Karpas-422 (cell line): ENCODE data around the gene ERBB3. TPM values are rescaled to one million over a fixed set of nuclear protein-coding genes. Genes with fewer than 3 reads are reported as not detected.

Experiments used
- DNase-seq: peaks from one replicate; pipeline ENCODE4 v3.0.0-alpha.2; 2015
- H2AFZ ChIP-seq: fragments of 200-600 bp; sonication (generic); 2 replicates; pipeline ENCODE4 v1.6.1; 2014; ENCODE audit warnings: antibody characterized with exemption, low read length, mixed read lengths
- H3K27ac ChIP-seq: fragments of 200-600 bp; sonication (generic); 2 replicates; pipeline ENCODE4 v1.5.1; 2014; ENCODE audit warnings: mild to moderate bottlenecking, low read length, moderate library complexity
- H3K27me3 ChIP-seq: fragments of 200-600 bp; sonication (generic); 2 replicates; pipeline ENCODE4 v1.6.1; 2014; ENCODE audit warnings: low read length, mixed read lengths
- H3K36me3 ChIP-seq: fragments of 200-600 bp; sonication (generic); 2 replicates; pipeline ENCODE4 v1.6.1; 2014; ENCODE audit warnings: low read length, mixed read lengths; ENCODE audit not compliant: insufficient read depth
- H3K4me1 ChIP-seq: fragments of 200-600 bp; sonication (generic); 2 replicates; pipeline ENCODE4 v1.6.1; 2014; ENCODE audit warnings: mild to moderate bottlenecking, low read length, mixed read lengths
- H3K4me2 ChIP-seq: fragments of 200-600 bp; sonication (generic); 2 replicates; pipeline ENCODE4 v1.6.1; 2014; ENCODE audit warnings: low read length, low read depth, mild to moderate bottlenecking; ENCODE audit not compliant: poor library complexity, severe bottlenecking
- H3K4me3 ChIP-seq: fragments of 200-600 bp; sonication (generic); 2 replicates; pipeline ENCODE4 v1.5.1; 2014; ENCODE audit warnings: mild to moderate bottlenecking, antibody characterized with exemption, low read length, mixed read lengths
- H3K79me2 ChIP-seq: fragments of 200-600 bp; sonication (generic); 2 replicates; pipeline ENCODE4 v1.6.1; 2014; ENCODE audit warnings: mild to moderate bottlenecking, low read length, mixed read lengths
- H3K9ac ChIP-seq: fragments of 200-600 bp; sonication (generic); 2 replicates; pipeline ENCODE4 v1.6.0; 2014; ENCODE audit warnings: low read length
- H3K9me2 ChIP-seq: fragments of 200-600 bp; sonication (generic), shearing (Covaris generic); replicated peaks from 2 replicates; pipeline ENCODE4 v1.6.0; 2014; ENCODE audit warnings: mild to moderate bottlenecking, low read length, moderate library complexity; ENCODE audit not compliant: insufficient read depth
- H3K9me3 ChIP-seq: fragments of 300-700, 200-600 bp; sonication (generic); 2 replicates; pipeline ENCODE4 v1.6.1; 2014; ENCODE audit warnings: low read length, mixed read lengths
- H4K20me1 ChIP-seq: fragments of 200-600 bp; sonication (generic); 2 replicates; pipeline ENCODE4 v1.6.1; 2014; ENCODE audit warnings: mild to moderate bottlenecking, antibody characterized with exemption, low read length, low read depth; ENCODE audit not compliant: insufficient read depth
- total RNA-seq: library from RNA; depleted of rRNA; stranded (reverse); fragments of >200 nt; shearing (Covaris generic); gene quantifications from 2 replicates; pipeline ENCODE4 v1.2.3, GENCODE V29; 2014; ENCODE audit warnings: low replicate concordance; rRNA removed

ERBB3 gene
- not detected in 2 replicates for total RNA-seq

GRCh38 chr12:56079723-56080555 is at the start of gene ERBB3:
ERBB3 (plus strand) TSS chr12:56080165; CDS start chr12:56080301, 136 bp downstream.
- Histone ChIP-seq H3K9ac (peak within 1 kb of the TSS; percentile 50; the same call in 1 of the 2 replicates), H3K27ac (no peak within 1 kb of the TSS), H3K36me3 (no peaks in the 10 kb centered on the region), H3K4me2 (peak within 1 kb of the TSS; percentile 77), H3K9me2 (no peaks in the 10 kb centered on the region), H3K4me1 (peaks cover 15% of the 10 kb centered on the region), H3K9me3 (no peaks in the 10 kb centered on the region), H3K27me3 (no peaks in the 10 kb centered on the region), H2AFZ (peak within 1 kb of the TSS; percentile 97; the same call in 1 of the 2 replicates), H3K79me2 (no peaks in the 10 kb centered on the region), H3K4me3 (peak within 1 kb of the TSS; percentile 68), H4K20me1 (no peaks in the 10 kb centered on the region)
- DNase-seq: peak; percentile 60

GRCh38 chr12:56031987-56032386 is 48.0 kb upstream of the ERBB3 start:
- Histone ChIP-seq H3K4me3 (no peak overlapping the region), H3K9me3 (no peaks in the 10 kb centered on the region), H3K9me2 (no peaks in the 10 kb centered on the region), H3K79me2 (no peaks in the 10 kb centered on the region), H2AFZ (no peak overlapping the region), H3K9ac (no peak overlapping the region), H3K27me3 (no peaks in the 10 kb centered on the region), H3K36me3 (no peaks in the 10 kb centered on the region), H3K27ac (no peak overlapping the region), H3K4me1 (peaks cover 9% of the 10 kb centered on the region), H3K4me2 (no peak overlapping the region), H4K20me1 (no peaks in the 10 kb centered on the region)
- peak; percentile 15 for DNase-seq

GRCh38 chr12:56034586-56035332 is 45.2 kb upstream of the ERBB3 start:
- no peaks in the 10 kb centered on the region for H3K9me3 ChIP-seq
- DNase-seq: no peak
- H3K9me2 ChIP-seq: no peaks in the 10 kb centered on the region
- no peaks in the 10 kb centered on the region for H3K36me3 ChIP-seq
- H3K4me1 ChIP-seq: peaks cover 15% of the 10 kb centered on the region
- H2AFZ ChIP-seq: no peak overlapping the region
- no peaks in the 10 kb centered on the region for H3K79me2 ChIP-seq
- no peak overlapping the region for H3K27ac ChIP-seq
- no peaks in the 10 kb centered on the region for H3K27me3 ChIP-seq
- H4K20me1 ChIP-seq: no peaks in the 10 kb centered on the region
- H3K4me3 ChIP-seq: no peak overlapping the region
- H3K4me2 ChIP-seq: no peak overlapping the region
- no peak overlapping the region for H3K9ac ChIP-seq

- Histone ChIP-seq H3K4me1 (peaks cover 24% of the 10 kb centered on the region), H3K9me2 (no peaks in the 10 kb centered on the region), H3K9ac (no peak overlapping the region), H3K9me3 (no peaks in the 10 kb centered on the region), H3K79me2 (peaks cover 10% of the 10 kb centered on the region), H3K27me3 (no peaks in the 10 kb centered on the region), H3K36me3 (no peaks in the 10 kb centered on the region), H3K4me3 (no peak overlapping the region), H4K20me1 (no peaks in the 10 kb centered on the region), H3K4me2 (no peak overlapping the region), H2AFZ (no peak overlapping the region), H3K27ac (no peak overlapping the region)
- DNase-seq: no peak
Observed at GRCh38 chr12:56037161-56037560, 42.8 kb upstream of the ERBB3 start.

GRCh38 chr12:56038022-56038655 is 41.8 kb upstream of the ERBB3 start:
- H3K27me3 ChIP-seq: no peaks in the 10 kb centered on the region
- H3K79me2 ChIP-seq: peaks cover 19% of the 10 kb centered on the region
- peaks cover 28% of the 10 kb centered on the region for H3K4me1 ChIP-seq
- no peak overlapping the region for H3K4me3 ChIP-seq
- H3K36me3 ChIP-seq: peaks cover 6% of the 10 kb centered on the region
- H3K27ac ChIP-seq: no peak overlapping the region
- H4K20me1 ChIP-seq: peaks cover 7% of the 10 kb centered on the region
- no peak overlapping the region for H3K4me2 ChIP-seq
- no peaks in the 10 kb centered on the region for H3K9me3 ChIP-seq
- no peak for DNase-seq
- H2AFZ ChIP-seq: no peak overlapping the region
- H3K9me2 ChIP-seq: no peaks in the 10 kb centered on the region
- H3K9ac ChIP-seq: no peak overlapping the region

GRCh38 chr12:56040151-56040550 is 39.8 kb upstream of the ERBB3 start:
- H3K4me3 ChIP-seq: no peak overlapping the region
- no peaks in the 10 kb centered on the region for H3K9me3 ChIP-seq
- H3K4me2 ChIP-seq: peak overlapping the region; percentile 97
- peaks cover 39% of the 10 kb centered on the region for H3K4me1 ChIP-seq
- no peak overlapping the region for H3K27ac ChIP-seq
- DNase-seq: no peak
- H3K36me3 ChIP-seq: peaks cover 23% of the 10 kb centered on the region
- peaks cover 15% of the 10 kb centered on the region for H4K20me1 ChIP-seq
- H3K9ac ChIP-seq: no peak overlapping the region
- H2AFZ ChIP-seq: no peak overlapping the region
- H3K79me2 ChIP-seq: peaks cover 24% of the 10 kb centered on the region
- no peaks in the 10 kb centered on the region for H3K9me2 ChIP-seq
- no peaks in the 10 kb centered on the region for H3K27me3 ChIP-seq

GRCh38 chr12:56040963-56041551 is 38.9 kb upstream of the ERBB3 start:
- Histone ChIP-seq H3K36me3 (peaks cover 23% of the 10 kb centered on the region), H3K4me2 (peak overlapping the region; percentile 97), H3K4me3 (peak overlapping the region; percentile 81), H3K9me3 (no peaks in the 10 kb centered on the region), H3K79me2 (peaks cover 24% of the 10 kb centered on the region), H3K4me1 (peaks cover 39% of the 10 kb centered on the region), H2AFZ (peak overlapping the region; percentile 67; the same call in 1 of the 2 replicates), H3K27ac (peak overlapping the region; percentile 73), H3K9me2 (no peaks in the 10 kb centered on the region), H4K20me1 (peaks cover 15% of the 10 kb centered on the region), H3K9ac (peak overlapping the region; percentile 77), H3K27me3 (no peaks in the 10 kb centered on the region)
- DNase-seq: no peak
